GM18499 (cell line): ENCODE measurements around the gene UGT1A10.
"Not testable (repeated sequence)": the region's sequence is repeated elsewhere in the genome, so short reads cannot be mapped to it uniquely, and the experiment has no call there.

Experiments
- ATAC-seq: cut with Tn5 transposase; IDR thresholded peaks from one replicate; pipeline ENCODE4 v1.9.1; 2021; ENCODE audit warnings: moderate number of reproducible peaks; ENCODE audit not compliant: insufficient read depth, unreplicated experiment

UGT1A10 gene

DNA sequence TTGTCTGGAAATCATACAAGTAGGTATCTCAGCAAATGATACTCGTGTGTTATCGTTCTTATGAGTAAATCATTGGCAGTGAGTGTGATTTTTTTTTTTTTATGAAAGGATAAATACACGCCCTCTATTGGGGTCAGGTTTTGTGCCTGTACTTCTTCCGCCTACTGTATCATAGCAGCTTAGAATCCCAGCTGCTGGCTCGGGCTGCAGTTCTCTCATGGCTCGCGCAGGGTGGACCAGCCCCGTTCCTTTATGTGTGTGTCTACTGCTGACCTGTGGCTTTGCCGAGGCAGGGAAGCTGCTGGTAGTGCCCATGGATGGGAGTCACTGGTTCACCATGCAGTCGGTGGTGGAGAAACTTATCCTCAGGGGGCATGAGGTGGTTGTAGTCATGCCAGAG lies at the start of gene UGT1A10:
Gene UGT1A10, plus strand, starts transcription at position 143 of the 400 bp plus-strand sequence. Its CDS starts 75 bp downstream, at position 218.
- not testable (repeated sequence) for ATAC-seq

DNA sequence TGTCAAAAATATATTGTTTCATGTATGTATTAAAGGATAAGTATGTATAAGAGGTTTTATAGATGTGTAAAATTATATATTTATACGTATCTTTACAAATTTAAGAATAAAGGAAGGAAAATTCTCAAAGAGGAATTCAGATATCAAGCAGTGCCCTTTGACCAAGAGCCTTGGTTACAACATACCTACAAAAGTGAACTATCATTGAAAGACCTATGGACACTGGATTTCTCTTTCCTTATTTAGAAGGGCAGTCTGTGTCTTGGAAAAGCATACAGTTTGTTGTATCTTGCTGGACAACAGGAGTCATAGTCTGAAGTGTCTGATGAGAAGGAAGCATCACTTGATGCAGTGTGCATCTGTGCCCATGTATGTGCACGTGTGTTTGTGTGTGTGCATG lies 47.8 kb upstream of the UGT1A10 start:
- ATAC-seq: no peak

DNA sequence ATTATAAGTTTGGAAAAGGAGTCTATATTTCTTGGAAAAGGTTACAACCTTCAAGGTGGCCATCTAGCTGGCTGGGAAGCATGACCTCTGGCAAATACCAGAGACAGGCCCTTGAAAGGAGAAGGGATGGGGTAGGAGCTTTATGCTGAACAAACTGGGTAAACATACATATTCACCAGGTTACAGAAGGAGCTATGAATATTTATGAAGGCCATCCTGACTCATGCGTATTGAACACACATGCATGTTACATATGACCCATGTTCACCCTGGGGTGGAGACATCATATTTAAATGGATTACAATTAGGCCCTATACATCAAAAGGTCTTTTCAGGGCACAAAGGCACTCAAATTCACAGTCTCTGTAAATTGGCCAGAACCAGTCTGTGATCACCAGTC lies 43.5 kb upstream of the UGT1A10 start:
- ATAC-seq: not testable (repeated sequence)

- ATAC-seq: no peak
These were observed 43.0 kb upstream of the UGT1A10 start for GRCh38 chr2:233593201-233593600.

GRCh38 chr2:233597522-233597921 lies 38.7 kb upstream of the UGT1A10 start:
- ATAC-seq: no peak

GRCh38 chr2:233598952-233599351 lies 37.3 kb upstream of the UGT1A10 start:
- no peak for ATAC-seq

DNA sequence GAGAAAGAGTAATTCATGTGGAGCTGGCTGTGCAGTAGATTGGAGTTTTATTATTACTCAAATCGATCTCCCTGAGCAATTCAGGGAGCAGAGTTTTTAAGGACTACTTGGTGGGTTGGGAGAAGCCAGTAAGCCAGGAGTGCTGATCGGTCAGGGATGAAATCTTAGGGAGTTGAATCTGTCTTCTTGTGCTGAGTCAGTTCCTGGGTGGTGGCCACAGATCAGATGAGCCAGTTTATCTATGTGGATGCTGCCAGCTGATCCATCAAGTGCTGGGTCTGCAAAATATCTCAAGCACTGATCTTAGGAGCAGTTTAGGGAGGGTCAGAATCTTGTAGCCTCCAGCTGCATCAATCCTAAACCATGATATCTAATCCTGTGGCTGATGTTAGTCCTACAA lies 35.9 kb upstream of the UGT1A10 start:
- ATAC-seq: no peak

DNA sequence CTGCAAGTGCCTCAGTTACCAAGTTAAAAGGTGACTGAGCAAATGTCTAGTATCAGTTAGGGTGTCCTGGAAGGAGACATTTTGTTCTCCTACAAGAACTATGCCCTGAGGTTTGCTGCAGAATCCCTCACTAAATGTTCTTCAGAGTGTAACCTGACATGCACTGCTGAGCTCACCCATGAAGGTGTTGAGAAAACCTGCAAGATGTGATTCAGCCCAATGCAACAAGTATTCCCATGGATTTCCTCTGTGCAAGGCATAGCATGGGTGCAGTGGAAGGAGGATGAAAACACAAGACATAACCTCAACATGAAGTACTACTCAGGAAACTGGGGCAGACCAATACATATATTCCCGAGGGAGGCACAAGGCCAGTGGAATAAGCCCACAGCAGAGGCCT lies 34.2 kb upstream of the UGT1A10 start:
- ATAC-seq: no peak

DNA sequence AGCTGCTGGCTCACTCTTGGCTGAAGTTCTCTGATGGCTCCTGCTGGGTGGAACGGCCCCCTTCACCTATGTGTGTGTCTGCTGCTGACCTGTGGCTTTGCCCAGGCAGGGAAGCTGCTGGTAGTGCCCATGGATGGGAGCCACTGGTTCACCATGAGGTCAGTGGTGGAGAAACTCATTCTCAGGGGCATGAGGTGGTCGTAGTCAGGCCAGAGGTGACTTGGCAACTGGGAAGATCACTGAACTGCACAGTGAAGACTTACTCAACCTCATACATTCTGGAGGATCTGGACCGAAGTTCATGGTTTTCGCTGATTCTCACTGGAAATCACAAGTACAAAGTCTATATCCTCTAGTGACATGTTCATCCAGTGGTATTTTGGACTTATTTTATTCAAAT lies 32.7 kb upstream of the UGT1A10 start:
- ATAC-seq: no peak

GRCh38 chr2:233604826-233605225 lies 31.4 kb upstream of the UGT1A10 start:
- ATAC-seq: no peak

DNA sequence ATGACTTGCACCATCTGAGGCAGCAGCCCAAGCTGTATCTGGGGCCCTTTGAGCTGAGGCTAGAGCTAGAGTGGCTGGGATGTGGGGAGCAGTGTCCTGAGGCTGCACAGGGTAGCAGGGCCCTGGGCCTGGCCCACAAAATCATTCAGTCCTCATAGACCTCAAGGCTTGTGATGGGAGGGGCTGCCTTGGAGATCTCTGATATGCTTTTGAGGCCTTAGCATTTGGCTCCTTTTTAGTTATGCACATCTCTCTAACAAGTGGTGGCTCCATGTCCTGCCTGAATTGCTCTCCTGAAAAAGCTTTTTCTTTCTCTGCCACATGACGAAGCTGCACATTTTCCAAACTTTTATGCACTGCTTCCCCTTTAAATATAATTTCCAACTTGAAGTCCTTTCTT lies 30.6 kb upstream of the UGT1A10 start:
- no peak for ATAC-seq

DNA sequence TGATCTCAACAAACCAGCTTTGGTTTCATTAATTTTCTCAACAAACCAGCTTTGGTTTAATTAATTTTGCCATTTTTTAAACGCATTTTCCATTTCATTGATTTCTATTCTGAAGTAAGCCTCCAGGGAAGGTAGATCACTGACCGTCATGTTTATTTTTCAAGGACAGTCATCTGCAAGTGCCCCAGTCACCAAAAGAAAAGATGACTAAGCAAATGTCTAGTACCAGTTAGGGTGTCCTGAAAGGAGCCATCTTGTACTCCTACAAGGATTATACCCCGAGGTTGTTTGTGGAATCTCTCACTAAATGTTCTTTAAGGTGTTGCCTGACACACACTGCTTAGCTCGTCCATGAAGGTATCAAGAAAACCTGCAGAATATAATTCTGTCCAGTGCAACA lies 25.0 kb upstream of the UGT1A10 start:
- no peak for ATAC-seq

DNA sequence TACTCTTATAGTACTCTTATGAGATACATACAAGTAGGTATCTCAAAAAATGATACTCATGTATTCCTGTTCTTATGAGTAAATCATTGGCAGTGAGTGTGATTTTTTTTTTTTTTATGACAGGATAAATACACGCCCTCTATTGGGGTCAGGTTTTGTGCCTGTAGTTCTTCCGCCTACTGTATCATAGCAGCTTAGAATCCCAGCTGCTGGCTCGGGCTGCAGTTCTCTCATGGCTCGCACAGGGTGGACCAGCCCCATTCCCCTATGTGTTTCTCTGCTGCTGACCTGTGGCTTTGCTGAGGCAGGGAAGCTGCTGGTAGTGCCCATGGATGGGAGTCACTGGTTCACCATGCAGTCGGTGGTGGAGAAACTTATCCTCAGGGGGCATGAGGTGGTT lies 18.8 kb upstream of the UGT1A10 start, which contains the start of gene UGT1A8:
Gene UGT1A8, plus strand, starts transcription at position 158 of the 400 bp plus-strand sequence. Its CDS starts 75 bp downstream, at position 233.
- ATAC-seq: not testable (repeated sequence)

DNA sequence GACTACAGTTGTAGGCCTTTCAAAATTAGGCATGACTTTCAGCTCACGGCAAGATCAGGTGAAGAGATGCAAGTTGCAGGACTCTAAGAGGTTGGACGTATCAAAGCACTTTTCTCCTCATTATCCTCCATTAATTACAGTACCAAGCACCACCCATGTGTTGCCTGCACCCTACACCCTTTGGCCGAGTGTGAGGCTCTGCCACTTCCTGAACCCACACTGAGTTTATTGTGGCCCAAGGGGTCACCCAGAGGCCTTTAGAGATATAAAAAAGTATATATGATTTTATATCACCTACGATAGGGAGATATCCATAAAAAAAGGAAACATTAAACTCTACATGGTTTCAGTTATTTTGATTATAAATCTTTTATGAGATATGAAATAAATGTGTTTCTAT lies 16.0 kb upstream of the UGT1A10 start:
- no peak for ATAC-seq

- ATAC-seq: not testable (repeated sequence)
These were observed 14.4 kb upstream of the UGT1A10 start for GRCh38 chr2:233621863-233622262.

- ATAC-seq: no peak
These were observed 8.8 kb upstream of the UGT1A10 start for GRCh38 chr2:233627331-233628025.

- no peak for ATAC-seq
These were observed 2.6 kb downstream of the UGT1A10 start for GRCh38 chr2:233638836-233639235.

- ATAC-seq: no peak
These were observed 3.6 kb downstream of the UGT1A10 start for GRCh38 chr2:233639860-233640259.

- no peak for ATAC-seq
These were observed 6.9 kb downstream of the UGT1A10 start for GRCh38 chr2:233643128-233643527.

GRCh38 chr2:233646033-233646432 lies 9.8 kb downstream of the UGT1A10 start:
- not testable (repeated sequence) for ATAC-seq

DNA sequence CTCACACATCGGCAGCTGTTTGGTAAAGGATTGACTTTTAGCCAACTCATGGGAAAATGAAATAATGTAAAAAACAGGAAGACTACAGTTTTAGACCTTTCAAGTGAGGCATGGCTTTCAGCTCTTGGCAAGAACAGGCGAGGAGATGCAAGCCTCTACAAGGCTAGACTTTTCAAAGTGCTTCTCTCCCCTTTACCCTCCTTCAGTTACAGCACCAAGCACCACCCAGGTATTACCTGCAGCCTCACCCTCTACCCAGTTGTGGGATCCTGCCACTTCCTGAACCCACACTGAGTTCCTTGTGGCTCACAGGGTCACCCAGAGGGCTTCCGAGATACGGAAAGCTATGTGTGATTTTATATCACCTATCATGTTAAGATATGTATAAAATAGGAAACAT lies 14.7 kb downstream of the UGT1A10 start:
- no peak for ATAC-seq

GRCh38 chr2:233651430-233651829 lies 15.2 kb downstream of the UGT1A10 start:
- ATAC-seq: no peak
